Chondrocyte (in vitro differentiated cells): Measurements from ENCODE around the gene KLHL3. TPM values are rescaled to one million over a fixed set of nuclear protein-coding genes. Genes with fewer than 3 reads are reported as not detected.

Experiments
- DNase-seq: peaks from one replicate; pipeline ENCODE4 v3.0.0; 2021; ENCODE audit warnings: mixed read lengths, low spot score
- H3K27ac Mint-ChIP-seq: one replicate; pipeline ENCODE4 v1.8.0; 2021; ENCODE audit warnings: mild to moderate bottlenecking, moderate library complexity, mixed read lengths; ENCODE audit not compliant: unreplicated experiment
- H3K27me3 Mint-ChIP-seq: 2 replicates; pipeline ENCODE4 v1.8.0; 2021; ENCODE audit warnings: low read depth, mixed read lengths
- H3K36me3 Mint-ChIP-seq: 2 replicates; pipeline ENCODE4 v1.8.0; 2021; ENCODE audit warnings: low read depth, mixed read lengths
- H3K4me1 Mint-ChIP-seq: 2 replicates; pipeline ENCODE4 v1.8.0; 2021; ENCODE audit warnings: low read depth, mild to moderate bottlenecking, mixed read lengths
- H3K4me3 Mint-ChIP-seq: one replicate; pipeline ENCODE4 v1.8.0; 2021; ENCODE audit warnings: mild to moderate bottlenecking, moderate library complexity, mixed read lengths; ENCODE audit not compliant: unreplicated experiment
- H3K9me3 Mint-ChIP-seq: 2 replicates; pipeline ENCODE4 v1.8.0; 2021; ENCODE audit warnings: low read depth, mixed read lengths
- CTCF ChIP-seq: fragments of 200-600 bp; sonication (generic); IDR thresholded peaks from 2 replicates; pipeline ENCODE4 v1.5.0; 2021; ENCODE audit warnings: antibody characterized with exemption, mild to moderate bottlenecking, moderate library complexity
- total RNA-seq: library from RNA; stranded (reverse); gene quantifications from 3 replicates; pipeline ENCODE4 v1.2.1, GENCODE V29; 2021

The KLHL3 gene
- total RNA-seq, 1 donor from 2014 or later, result 1.9 TPM

- Mint-ChIP-seq H3K9me3 (peaks cover 18% of the 10 kb centered on the region), H3K27ac (no peak overlapping the region), H3K4me3 (no peak overlapping the region), H3K36me3 (peaks cover 5% of the 10 kb centered on the region), H3K4me1 (peaks cover 25% of the 10 kb centered on the region), H3K27me3 (no peaks in the 10 kb centered on the region)
- DNase-seq, result no peak
- TF ChIP-seq CTCF, result no peak
Measured at GRCh38 chr5:137710086-137710485, 25.8 kb downstream of the KLHL3 start.

- Mint-ChIP-seq H3K27ac (no peak overlapping the region), H3K27me3 (no peaks in the 10 kb centered on the region), H3K36me3 (peaks cover 4% of the 10 kb centered on the region), H3K4me3 (no peak overlapping the region), H3K9me3 (peaks cover 12% of the 10 kb centered on the region), H3K4me1 (peaks cover 25% of the 10 kb centered on the region)
- TF ChIP-seq CTCF, result no peak
- DNase-seq, result no peak
Measured at GRCh38 chr5:137708796-137709559, 26.9 kb downstream of the KLHL3 start.

DNA sequence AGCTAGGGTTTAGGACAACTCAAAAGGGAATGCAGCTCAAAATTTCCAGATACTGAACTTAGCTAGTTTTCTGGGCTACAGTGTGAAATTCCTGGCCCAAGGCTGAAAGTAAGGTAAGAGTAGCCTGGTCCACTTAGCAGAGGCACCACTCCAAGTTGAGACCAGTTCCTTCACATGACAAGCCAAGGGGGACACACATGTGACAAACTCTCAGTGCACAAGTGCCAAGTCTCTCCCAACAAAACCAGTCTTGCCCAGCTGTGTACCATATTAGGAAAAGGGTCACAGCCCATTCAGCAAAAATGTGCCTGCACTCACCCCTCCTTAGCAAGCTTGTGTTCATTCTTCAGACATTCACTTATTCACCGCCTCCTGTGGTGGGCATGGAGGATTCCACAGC, 27.8 kb downstream of the KLHL3 start:
- Mint-ChIP-seq H3K27ac (no peak overlapping the region), H3K36me3 (peaks cover 2% of the 10 kb centered on the region), H3K9me3 (peaks cover 6% of the 10 kb centered on the region), H3K4me3 (no peak overlapping the region), H3K27me3 (no peaks in the 10 kb centered on the region), H3K4me1 (peaks cover 25% of the 10 kb centered on the region)
- no peak for DNase-seq
- no peak for TF ChIP-seq CTCF

DNA sequence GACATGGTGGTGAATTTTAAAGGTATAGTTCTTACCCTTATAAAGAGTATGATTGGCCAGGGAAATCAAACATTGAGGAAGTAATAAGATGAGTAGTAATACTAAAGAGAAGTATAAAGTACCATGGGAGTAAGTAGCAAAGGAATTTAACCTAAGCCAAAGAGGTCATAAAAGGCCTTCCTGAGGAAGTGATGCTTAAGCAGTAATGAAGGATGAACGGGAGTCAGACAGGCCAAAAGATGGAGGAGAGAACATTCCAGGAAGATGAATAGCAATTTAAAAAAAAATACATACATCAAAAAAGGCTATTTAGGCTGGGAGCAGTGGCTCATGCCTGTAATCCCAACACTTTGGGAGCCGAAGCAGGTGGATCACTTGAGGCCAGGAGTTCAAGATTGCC, 29.0 kb downstream of the KLHL3 start:
- no peak overlapping the region for H3K4me3 Mint-ChIP-seq
- H3K36me3 Mint-ChIP-seq, result no peaks in the 10 kb centered on the region
- H3K9me3 Mint-ChIP-seq, result peaks cover 3% of the 10 kb centered on the region
- peaks cover 21% of the 10 kb centered on the region for H3K4me1 Mint-ChIP-seq
- no peak for DNase-seq
- no peak for TF ChIP-seq CTCF
- no peaks in the 10 kb centered on the region for H3K27me3 Mint-ChIP-seq
- H3K27ac Mint-ChIP-seq, result no peak overlapping the region

DNA sequence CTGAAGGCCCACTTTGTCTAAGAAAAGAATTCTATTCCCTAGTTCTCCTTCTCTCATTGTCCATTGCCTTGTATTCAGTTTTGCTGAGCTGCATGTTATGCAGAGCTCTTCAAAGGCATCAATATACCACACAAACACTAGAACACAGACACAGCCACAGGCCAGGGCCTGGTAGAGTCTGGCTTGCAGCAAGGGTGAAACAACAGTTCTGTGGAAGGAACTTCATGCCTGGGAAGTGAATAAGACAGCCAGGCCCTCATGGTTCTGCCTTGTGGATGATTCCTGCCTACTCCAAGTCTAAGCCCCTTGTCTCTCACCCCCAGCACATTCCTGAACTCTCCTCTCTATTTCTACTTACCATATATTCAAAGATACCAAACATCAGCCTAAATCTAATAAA, 30.8 kb downstream of the KLHL3 start:
- Mint-ChIP-seq H3K27me3 (no peaks in the 10 kb centered on the region), H3K9me3 (no peaks in the 10 kb centered on the region), H3K4me3 (no peak overlapping the region), H3K36me3 (no peaks in the 10 kb centered on the region), H3K27ac (no peak overlapping the region), H3K4me1 (peaks cover 14% of the 10 kb centered on the region)
- no peak for DNase-seq
- no peak for TF ChIP-seq CTCF
